Keratinocyte (primary cell): ENCODE data around the gene PRAMEF26.
"Not testable (repeated sequence)": the region's sequence is repeated elsewhere in the genome, so short reads cannot be mapped to it uniquely, and the experiment has no call there.

Experiments
- CTCF ChIP-seq, 3 experiments: IDR thresholded peaks in 1 of 3; conservative IDR thresholded peaks in 1 of 3; optimal IDR thresholded peaks in 1 of 3; 2 replicates in 2 of 3; 3 replicates in 1 of 3; pipeline versions ENCODE3 to v1.5.1; 2011; ENCODE audit warnings: low read length in 3 of 3, mild to moderate bottlenecking in 3 of 3, moderate library complexity in 2 of 3, control low read depth in 1 of 3, inconsistent platforms in 1 of 3; ENCODE audit not compliant: insufficient read depth in 2 of 3; ENCODE audit errors: extremely low read depth in 1 of 3
- EZH2 ChIP-seq: IDR thresholded peaks from one replicate; pipeline ENCODE4 v1.6.1; 2012; ENCODE audit warnings: inconsistent platforms, mild to moderate bottlenecking, low read length, moderate library complexity

- not testable (repeated sequence) for TF ChIP-seq CTCF (optimal IDR thresholded peaks at IDR 0.05 in 1 of 3, IDR thresholded peaks at IDR 0.05 in 1 of 3, conservative IDR thresholded peaks at IDR 0.05 in 1 of 3; ENCODE audit: extremely low read depth in 1 of 3, insufficient read depth in 2 of 3, low read length in 3 of 3); EZH2
Measured at GRCh38 chr1:13171548-13171947, 15.7 kb upstream of the PRAMEF26 start, which contains the start of gene PRAMEF9.
